Peyer's patch (tissue), 4 donors: Measurements from ENCODE around the gene CCDC6. TPM values are rescaled to one million over a fixed set of nuclear protein-coding genes. Genes with fewer than 3 reads are reported as not detected.

Experiments
- DNase-seq, 3 donors: peaks; one replicate each; pipeline ENCODE4 v3.0.0-alpha.2; 2017 to 2019
- H3K27ac ChIP-seq, 4 donors: fragments of 200-600 bp; sonication (generic); one replicate each; pipeline ENCODE4 v1.5.1; 2016 to 2019
- H3K27me3 ChIP-seq, 2 donors: fragments of 200-600 bp; sonication (generic); one replicate each; pipeline ENCODE4 v1.5.1; 2019
- H3K36me3 ChIP-seq, 3 donors: fragments of 200-600 bp; sonication (generic); one replicate each; pipeline ENCODE4 v1.5.1; 2016 to 2019
- H3K4me1 ChIP-seq, 4 donors: fragments of 200-600 bp; sonication (generic); one replicate each; pipeline ENCODE4 v1.5.1; 2016 to 2019
- H3K4me3 ChIP-seq, 4 donors: fragments of 200-600 bp; sonication (generic); 1 replicate in 3 of 4; 2 replicates in 1 of 4; pipeline ENCODE4 v1.5.1; 2016 to 2019; ENCODE audit warnings: mild to moderate bottlenecking in 1 of 4
- H3K9me3 ChIP-seq, 4 donors: fragments of 200-600 bp; sonication (generic); one replicate each; pipeline ENCODE4 v1.5.1; 2016 to 2019; ENCODE audit warnings: mild to moderate bottlenecking in 1 of 4
- CTCF ChIP-seq, 6 experiments: fragments of 450-650 bp in 4 of 6; fragments of 200-600 bp in 2 of 6; sonication (generic) in 1 of 6; IDR thresholded peaks; one replicate each; pipeline ENCODE4 v1.5.1; 2017 to 2019; ENCODE audit warnings: antibody characterized with exemption in 6 of 6, mild to moderate bottlenecking in 3 of 6, moderate library complexity in 1 of 6
- POLR2A ChIP-seq, 2 donors: fragments of 450-650 bp; IDR thresholded peaks; one replicate each; pipeline ENCODE4 v1.5.1; 2017; ENCODE audit warnings: antibody characterized with exemption in 2 of 2, mild to moderate bottlenecking in 2 of 2, moderate library complexity in 2 of 2
- total RNA-seq, 4 donors: library from RNA; depleted of rRNA; stranded (reverse); fragments of >200 nt; gene quantifications; one replicate each; pipeline ENCODE4 v1.1.0, GENCODE V29; 2016

Gene CCDC6
- total RNA-seq, 4 donors from 2014 or later = 41.8 to 49.6 (median 48.6) TPM

- no peaks in the 10 kb centered on the region for H3K9me3 ChIP-seq
- peaks cover 0 to 5% (median 0%) of the 10 kb centered on the region in 3 donors for H3K36me3 ChIP-seq
- DNase-seq = no peak
- H3K4me3 ChIP-seq = no peak overlapping the region
- TF ChIP-seq CTCF (IDR thresholded peaks at IDR 0.05) = no peak
- no peak for TF ChIP-seq POLR2A (IDR thresholded peaks at IDR 0.05)
- peaks cover 0 to 4% (median 0%) of the 10 kb centered on the region in 4 donors for H3K4me1 ChIP-seq
- no peak overlapping the region for H3K27ac ChIP-seq
- H3K27me3 ChIP-seq = no peaks in the 10 kb centered on the region
Measured at GRCh38 chr10:59817773-59818172, 88.6 kb downstream of the CCDC6 start.

- Histone ChIP-seq H3K4me1 (peaks cover 0 to 1% (median 0%) of the 10 kb centered on the region in 4 donors), H3K36me3 (peaks cover 0 to 32% (median 0%) of the 10 kb centered on the region in 3 donors), H3K4me3 (no peak overlapping the region), H3K27ac (no peak overlapping the region), H3K9me3 (no peaks in the 10 kb centered on the region), H3K27me3 (no peaks in the 10 kb centered on the region)
- TF ChIP-seq POLR2A (IDR thresholded peaks at IDR 0.05) (no peak), CTCF (IDR thresholded peaks at IDR 0.05) (no peak)
- no peak for DNase-seq
Measured at GRCh38 chr10:59814878-59815277, 91.5 kb downstream of the CCDC6 start.

- H3K27ac ChIP-seq = no peak overlapping the region
- H3K27me3 ChIP-seq = no peaks in the 10 kb centered on the region
- no peaks in the 10 kb centered on the region for H3K4me1 ChIP-seq
- no peak overlapping the region for H3K4me3 ChIP-seq
- no peaks in the 10 kb centered on the region for H3K9me3 ChIP-seq
- peaks cover 0 to 46% (median 0%) of the 10 kb centered on the region in 3 donors for H3K36me3 ChIP-seq
- no peak for TF ChIP-seq POLR2A (IDR thresholded peaks at IDR 0.05)
- TF ChIP-seq CTCF (IDR thresholded peaks at IDR 0.05) = no peak
- DNase-seq = no peak
Measured at GRCh38 chr10:59812519-59813122, 93.7 kb downstream of the CCDC6 start.

- Histone ChIP-seq H3K27ac (no peak overlapping the region), H3K4me3 (no peak overlapping the region), H3K27me3 (no peaks in the 10 kb centered on the region), H3K4me1 (no peaks in the 10 kb centered on the region), H3K36me3 (peaks cover 0 to 75% (median 0%) of the 10 kb centered on the region in 3 donors), H3K9me3 (no peaks in the 10 kb centered on the region)
- TF ChIP-seq CTCF (IDR thresholded peaks at IDR 0.05) (no peak), POLR2A (IDR thresholded peaks at IDR 0.05) (no peak)
- DNase-seq = no peak
Measured at GRCh38 chr10:59809644-59809974, 96.7 kb downstream of the CCDC6 start.

- H3K4me3 ChIP-seq = no peak overlapping the region
- H3K27me3 ChIP-seq = no peaks in the 10 kb centered on the region
- H3K36me3 ChIP-seq = peaks cover 0 to 79% (median 0%) of the 10 kb centered on the region in 3 donors
- H3K9me3 ChIP-seq = no peaks in the 10 kb centered on the region
- peak in 5 of 6 experiments; percentile 7 to 88 (median 84) for TF ChIP-seq CTCF (IDR thresholded peaks at IDR 0.05)
- no peak for TF ChIP-seq POLR2A (IDR thresholded peaks at IDR 0.05)
- no peak overlapping the region for H3K27ac ChIP-seq
- DNase-seq = peak; percentile 36 to 92 (median 90)
- no peaks in the 10 kb centered on the region for H3K4me1 ChIP-seq
Measured at GRCh38 chr10:59808896-59809643, 97.3 kb downstream of the CCDC6 start.
